Choroid plexus epithelial cell (primary cell): ENCODE results near the gene RBP7.
"Not testable (repeated sequence)": the region's sequence is repeated elsewhere in the genome, so short reads cannot be mapped to it uniquely, and the experiment has no call there.

Experiments used
- DNase-seq: peaks from one replicate; pipeline ENCODE4 v3.0.0-alpha.2; 2010; ENCODE audit warnings: low read depth
- H3K4me3 ChIP-seq: 2 replicates; pipeline ENCODE4 v1.5.1; 2011; ENCODE audit warnings: low read depth, mild to moderate bottlenecking, control low read depth, low read length, moderate library complexity
- TF ChIP-seq, protein P1 (sequence below): conservative IDR thresholded peaks from 2 replicates; pipeline ENCODE4 v1.5.1; 2011; ENCODE audit warnings: low read depth, mild to moderate bottlenecking, control low read depth, inconsistent platforms, low read length, moderate library complexity

RBP7 gene

DNA sequence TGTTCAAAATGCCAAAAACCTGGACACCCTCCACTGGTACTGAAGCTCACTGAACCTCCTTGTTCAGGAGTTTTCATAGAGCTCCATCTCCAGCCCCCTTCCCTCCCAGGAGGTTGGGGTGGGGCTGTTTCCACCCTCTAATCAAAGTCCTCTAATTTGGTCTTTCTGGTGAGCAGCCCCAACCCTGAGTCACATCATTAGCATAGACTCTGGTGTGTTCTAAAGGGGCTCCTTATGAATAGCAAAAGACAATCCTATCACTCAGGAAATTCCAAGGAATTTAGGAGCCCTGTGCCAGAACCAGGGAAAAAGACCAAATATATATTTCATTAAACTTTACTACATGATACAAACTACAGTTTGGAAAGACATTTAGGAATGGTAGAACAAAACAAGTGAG, 22.5 kb downstream of the RBP7 start:
- H3K4me3 ChIP-seq: no peak overlapping the region
- TF ChIP-seq, protein P1, sequence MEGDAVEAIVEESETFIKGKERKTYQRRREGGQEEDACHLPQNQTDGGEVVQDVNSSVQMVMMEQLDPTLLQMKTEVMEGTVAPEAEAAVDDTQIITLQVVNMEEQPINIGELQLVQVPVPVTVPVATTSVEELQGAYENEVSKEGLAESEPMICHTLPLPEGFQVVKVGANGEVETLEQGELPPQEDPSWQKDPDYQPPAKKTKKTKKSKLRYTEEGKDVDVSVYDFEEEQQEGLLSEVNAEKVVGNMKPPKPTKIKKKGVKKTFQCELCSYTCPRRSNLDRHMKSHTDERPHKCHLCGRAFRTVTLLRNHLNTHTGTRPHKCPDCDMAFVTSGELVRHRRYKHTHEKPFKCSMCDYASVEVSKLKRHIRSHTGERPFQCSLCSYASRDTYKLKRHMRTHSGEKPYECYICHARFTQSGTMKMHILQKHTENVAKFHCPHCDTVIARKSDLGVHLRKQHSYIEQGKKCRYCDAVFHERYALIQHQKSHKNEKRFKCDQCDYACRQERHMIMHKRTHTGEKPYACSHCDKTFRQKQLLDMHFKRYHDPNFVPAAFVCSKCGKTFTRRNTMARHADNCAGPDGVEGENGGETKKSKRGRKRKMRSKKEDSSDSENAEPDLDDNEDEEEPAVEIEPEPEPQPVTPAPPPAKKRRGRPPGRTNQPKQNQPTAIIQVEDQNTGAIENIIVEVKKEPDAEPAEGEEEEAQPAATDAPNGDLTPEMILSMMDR: no peak
- no peak for DNase-seq

DNA sequence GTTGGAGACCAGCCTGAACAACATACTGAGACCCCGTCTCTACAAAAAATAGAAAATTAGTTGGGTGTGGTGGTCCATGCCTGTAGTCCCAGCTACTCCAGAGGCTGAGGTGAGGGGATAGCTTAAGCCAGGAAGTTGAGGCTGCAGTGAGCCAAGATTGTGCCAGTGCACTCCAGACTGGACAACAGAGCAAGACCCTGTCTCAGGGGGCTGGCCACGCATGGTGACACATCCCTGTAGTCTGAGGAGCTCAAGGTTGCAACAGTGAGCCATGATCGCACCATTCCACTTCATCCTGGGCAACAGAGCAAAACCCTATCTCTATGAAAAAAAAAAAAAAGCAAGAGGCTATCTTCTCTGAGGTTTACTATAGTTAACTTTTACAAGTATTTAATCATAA, 23.1 kb downstream of the RBP7 start:
- TF ChIP-seq, protein P1: no peak
- no peak overlapping the region for H3K4me3 ChIP-seq
- DNase-seq: no peak

DNA sequence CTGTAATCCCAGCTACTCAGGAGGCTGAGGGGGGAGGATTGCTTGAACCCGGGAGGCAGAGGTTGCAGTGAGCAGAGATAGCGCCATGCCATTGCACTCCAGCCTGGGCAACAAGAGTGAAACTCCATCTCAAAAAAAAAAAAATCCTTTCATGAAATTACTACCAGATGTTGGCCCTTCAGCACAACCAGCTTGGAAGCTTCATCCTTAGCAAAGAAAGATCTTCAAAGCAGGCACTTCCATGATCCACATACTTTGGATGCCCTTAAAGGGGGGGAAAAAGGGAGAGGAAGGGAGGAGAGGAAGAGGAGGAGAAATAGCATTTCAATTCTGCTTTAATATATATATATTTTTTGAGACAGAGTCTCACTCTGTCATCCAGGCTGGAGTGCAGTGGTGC, 23.6 kb downstream of the RBP7 start:
- H3K4me3 ChIP-seq, DNase-seq: not testable (repeated sequence)

DNA sequence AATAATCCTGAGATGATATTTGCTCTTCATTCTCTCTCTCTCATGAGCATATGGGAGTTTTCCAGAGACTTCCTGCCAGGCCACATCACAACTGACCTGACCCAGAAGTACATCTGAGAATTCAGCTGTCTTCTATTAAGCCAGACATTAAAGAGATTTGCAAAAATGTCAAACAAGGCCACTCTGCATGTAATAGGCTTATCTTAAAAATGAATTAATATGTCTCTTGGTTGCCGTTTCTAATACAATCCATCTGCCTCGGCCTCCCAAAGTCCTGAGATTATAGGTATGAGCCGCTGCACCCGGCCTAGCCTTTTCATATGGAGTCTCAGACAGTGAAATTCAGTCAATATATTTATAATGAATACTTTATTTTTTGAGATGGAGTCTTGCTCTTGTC, 25.0 kb downstream of the RBP7 start:
- DNase-seq, H3K4me3 ChIP-seq: not testable (repeated sequence)

DNA sequence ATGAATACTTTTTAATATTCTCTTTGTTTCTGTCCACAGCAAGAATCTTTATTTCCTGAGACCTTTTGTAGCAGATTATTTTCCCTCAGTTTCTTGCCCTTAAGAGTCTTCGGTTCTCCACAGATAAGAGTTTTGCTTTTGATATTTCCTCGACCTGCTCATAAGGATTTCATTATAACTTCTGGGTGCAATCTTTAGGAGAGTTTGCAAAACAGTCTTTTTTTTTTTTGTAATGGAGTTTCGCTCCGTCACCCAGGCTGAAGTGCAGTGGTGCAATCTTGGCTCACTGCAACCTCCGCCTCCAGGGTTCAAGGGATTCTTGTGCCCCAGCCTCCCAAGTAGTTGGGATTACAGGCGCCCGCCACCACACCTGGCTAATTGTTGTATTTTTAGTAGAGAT, 25.6 kb downstream of the RBP7 start:
- no peak overlapping the region for H3K4me3 ChIP-seq
- TF ChIP-seq, protein P1: no peak
- DNase-seq: no peak

DNA sequence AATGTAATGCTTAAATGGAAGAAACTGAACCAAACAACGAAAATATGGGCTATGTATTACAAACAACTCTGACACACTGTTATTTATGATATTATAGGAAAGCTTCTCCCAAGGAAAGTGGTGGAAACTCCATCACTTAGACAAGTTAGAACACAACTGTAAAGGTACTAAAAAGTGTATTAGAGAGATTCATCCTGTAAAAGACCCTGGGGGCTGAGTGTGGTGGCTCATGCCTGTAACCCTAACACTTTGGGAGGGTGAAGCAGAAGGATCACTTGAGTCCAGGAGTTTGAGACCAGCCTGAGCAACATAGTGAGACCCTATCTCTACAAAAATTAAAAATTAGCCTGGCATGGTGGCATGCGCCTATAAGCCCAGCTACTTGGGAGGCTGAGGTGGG, 28.3 kb downstream of the RBP7 start:
- TF ChIP-seq, protein P1: no peak
- no peak overlapping the region for H3K4me3 ChIP-seq
- no peak for DNase-seq

DNA sequence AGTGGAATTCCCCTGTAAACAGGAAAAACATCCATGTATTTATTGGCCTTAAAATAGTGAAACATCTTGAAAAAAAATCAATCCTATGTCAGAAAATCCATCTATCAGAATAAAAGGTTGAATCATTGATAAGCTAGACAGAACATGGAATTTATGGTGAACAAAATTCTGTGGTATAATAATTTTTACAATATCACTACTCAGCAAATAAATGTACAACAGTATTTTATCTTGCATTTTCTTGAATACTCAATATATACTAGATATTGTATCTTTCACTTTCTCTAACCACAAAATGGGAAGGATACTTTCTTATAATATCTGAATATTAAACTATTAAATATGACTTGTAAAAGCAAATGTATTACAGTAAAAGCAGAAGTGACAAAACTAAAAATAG, 30.0 kb downstream of the RBP7 start:
- no peak for DNase-seq
- TF ChIP-seq, protein P1: no peak
- H3K4me3 ChIP-seq: no peak overlapping the region

DNA sequence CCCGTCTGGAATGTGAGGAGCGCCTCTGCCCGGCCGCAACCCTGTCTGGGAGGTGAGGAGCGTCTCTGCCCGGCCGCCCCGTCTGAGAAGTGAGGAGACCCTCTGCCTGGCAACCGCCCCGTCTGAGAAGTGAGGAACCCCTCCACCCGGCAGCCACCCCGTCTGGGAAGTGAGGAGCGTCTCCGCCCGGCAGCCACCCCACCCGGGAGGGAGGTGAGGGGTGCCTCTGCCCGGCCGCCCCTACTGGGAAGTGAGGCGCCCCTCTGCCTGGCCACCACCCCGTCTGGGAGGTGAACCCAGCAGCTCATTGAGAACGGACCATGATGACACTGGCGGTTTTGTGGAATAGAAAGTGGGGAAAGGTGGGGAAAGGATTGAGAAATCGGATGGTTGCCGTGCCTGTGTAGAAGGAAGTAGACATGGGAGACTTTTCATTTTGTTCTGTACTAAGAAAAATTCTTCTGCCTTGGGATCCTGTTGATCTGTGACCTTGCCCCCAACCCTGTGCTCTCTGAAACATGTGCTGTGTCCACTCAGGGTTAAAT, 32.0 kb downstream of the RBP7 start:
- not testable (repeated sequence) for DNase-seq, H3K4me3 ChIP-seq

DNA sequence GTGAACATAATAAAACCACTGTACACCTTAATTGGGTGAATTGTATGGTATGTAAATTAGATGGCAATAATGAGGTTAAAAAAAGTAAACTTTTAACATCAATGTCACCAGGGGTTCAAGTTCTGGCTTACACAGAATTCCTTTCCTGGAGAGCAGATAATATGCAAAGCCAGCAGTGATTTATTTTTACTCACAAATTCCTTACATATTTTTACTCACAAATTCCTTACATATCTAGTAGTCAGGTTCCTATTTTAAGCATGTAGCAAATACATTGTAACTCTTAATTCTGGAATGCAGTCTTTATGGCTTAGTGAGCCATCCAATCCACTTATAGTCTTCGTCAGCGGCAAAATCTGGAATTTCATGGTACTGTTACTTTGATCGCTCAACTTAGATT, 34.4 kb downstream of the RBP7 start:
- H3K4me3 ChIP-seq: no peak overlapping the region
- TF ChIP-seq, protein P1: no peak

More for the DNA sequence above, 34.4 kb downstream of the RBP7 start:
- peak; percentile 67 for DNase-seq
